NB4 (cell line): ENCODE measurements around the gene ZEB2.

ENCODE experiments used
- CTCF ChIP-seq: IDR thresholded peaks from one replicate; pipeline ENCODE4 v1.5.1; 2012; ENCODE audit warnings: low read depth, low read length
- MAX ChIP-seq: IDR thresholded peaks from 2 replicates; pipeline ENCODE4 v1.6.1; 2011; ENCODE audit warnings: low read depth, low read length
- MYC ChIP-seq: IDR thresholded peaks from 2 replicates; pipeline ENCODE4 v1.6.1; 2011; ENCODE audit warnings: low read depth, low read length
- POLR2A ChIP-seq: IDR thresholded peaks from 2 replicates; pipeline ENCODE4 v1.6.1; 2011; ENCODE audit warnings: mild to moderate bottlenecking; ENCODE audit not compliant: insufficient read length; ENCODE audit errors: extremely low read depth

DNA sequence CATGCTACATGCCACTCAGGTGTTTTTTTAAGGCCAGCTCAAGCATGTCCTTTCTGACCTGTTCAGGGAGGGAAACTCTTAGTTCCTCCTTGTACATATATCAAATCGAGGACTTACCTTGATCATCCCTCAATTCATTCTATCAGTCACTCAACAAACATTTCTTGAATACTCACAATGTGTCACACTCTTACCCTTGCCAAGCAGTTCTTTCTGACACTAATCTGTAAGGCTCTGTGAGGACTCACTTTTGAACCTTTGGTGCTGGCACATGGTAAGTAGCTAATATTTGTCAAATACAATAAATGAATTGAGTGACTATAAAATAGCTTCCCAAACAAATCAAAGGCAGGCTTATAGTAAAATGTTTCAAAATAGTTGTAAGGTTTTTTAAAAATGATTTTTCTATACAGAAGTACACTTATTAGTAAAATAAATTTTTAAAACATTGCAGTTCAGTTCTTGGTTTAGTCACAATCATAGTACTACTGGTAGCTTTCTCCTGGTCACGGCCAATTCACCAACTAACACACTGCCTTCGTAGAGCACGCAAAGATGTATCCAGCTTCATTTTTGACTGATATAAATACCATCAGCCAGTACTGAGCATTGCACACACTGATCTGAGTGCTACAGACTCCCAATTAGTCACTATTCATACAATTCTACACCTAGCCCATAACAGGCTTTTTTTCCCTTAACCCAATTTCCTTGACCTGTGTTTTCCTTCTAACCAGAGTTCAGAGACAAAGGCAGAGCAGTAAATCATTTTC lies 50.9 kb downstream of the ZEB2 start:
- TF ChIP-seq CTCF: no peak
- TF ChIP-seq POLR2A: no peak
- no peak for TF ChIP-seq MAX
- no peak for TF ChIP-seq MYC
